Mucosa of descending colon (tissue), 3 donors: ENCODE data around the gene OBSCN. TPM values are rescaled to one million over a fixed set of nuclear protein-coding genes. Genes with fewer than 3 reads are reported as not detected.

Experiments used
- ATAC-seq: fragments of 200-7000 bp; cut with Tn5 transposase; one replicate; pipeline ENCODE4 v1.9.1; 2020; ENCODE audit warnings: mild to moderate bottlenecking, moderate library complexity
- DNase-seq, 3 donors: peaks; one replicate each; pipeline ENCODE4 v3.0.0-alpha.2; 2020
- H3K36me3 ChIP-seq: fragments of 200-600 bp; one replicate; pipeline ENCODE4 v1.8.0; 2021; ENCODE audit warnings: low read depth, mild to moderate bottlenecking
- H3K4me1 ChIP-seq: fragments of 200-600 bp; one replicate; pipeline ENCODE4 v1.8.0; 2021; ENCODE audit warnings: low read depth, mild to moderate bottlenecking
- H3K4me3 ChIP-seq: fragments of 200-600 bp; one replicate; pipeline ENCODE4 v1.8.0; 2021; ENCODE audit warnings: mild to moderate bottlenecking
- H3K9me3 ChIP-seq: fragments of 200-600 bp; one replicate; pipeline ENCODE4 v1.8.0; 2021; ENCODE audit warnings: mild to moderate bottlenecking
- intact Hi-C, 2 donors: fragments of 100-400 bp; cut with DNase I in 1 of 2; cut with micrococcal nuclease in 1 of 2; formaldehyde crosslinking; loops; one replicate each; pipeline versions ENCODE4 v1.11.0 to v1.11.1; 2022; cut with DNase I, micrococcal nuclease
- total RNA-seq, 3 donors: library from RNA; stranded (reverse); fragmentation: NEBNext Ultra II Directional in 2 of 3; extraction: Animal tissue kit (Norgen Biotek cat#: 25700) in 2 of 3; gene quantifications; one replicate each; pipeline versions ENCODE4 v1.2.1 to v1.2.4, GENCODE V29; 2021 to 2023
- TF ChIP-seq, protein P1 (sequence below): fragments of 200-600 bp; IDR thresholded peaks from one replicate; pipeline ENCODE4 v1.8.0; 2022; ENCODE audit warnings: antibody characterized with exemption, mild to moderate bottlenecking
- donor health status: DM: no; HTN: no; CAD: no; lungs with moderate emphysema.
- donor health status: DM: no; HTN: no; CAD: no.
- donor health status: DM: no; HTN: yes; CAD: no.

Gene OBSCN
- total RNA-seq, 3 donors from 2014 or later: 4.2 to 30.9 (median 7.5) TPM

DNA sequence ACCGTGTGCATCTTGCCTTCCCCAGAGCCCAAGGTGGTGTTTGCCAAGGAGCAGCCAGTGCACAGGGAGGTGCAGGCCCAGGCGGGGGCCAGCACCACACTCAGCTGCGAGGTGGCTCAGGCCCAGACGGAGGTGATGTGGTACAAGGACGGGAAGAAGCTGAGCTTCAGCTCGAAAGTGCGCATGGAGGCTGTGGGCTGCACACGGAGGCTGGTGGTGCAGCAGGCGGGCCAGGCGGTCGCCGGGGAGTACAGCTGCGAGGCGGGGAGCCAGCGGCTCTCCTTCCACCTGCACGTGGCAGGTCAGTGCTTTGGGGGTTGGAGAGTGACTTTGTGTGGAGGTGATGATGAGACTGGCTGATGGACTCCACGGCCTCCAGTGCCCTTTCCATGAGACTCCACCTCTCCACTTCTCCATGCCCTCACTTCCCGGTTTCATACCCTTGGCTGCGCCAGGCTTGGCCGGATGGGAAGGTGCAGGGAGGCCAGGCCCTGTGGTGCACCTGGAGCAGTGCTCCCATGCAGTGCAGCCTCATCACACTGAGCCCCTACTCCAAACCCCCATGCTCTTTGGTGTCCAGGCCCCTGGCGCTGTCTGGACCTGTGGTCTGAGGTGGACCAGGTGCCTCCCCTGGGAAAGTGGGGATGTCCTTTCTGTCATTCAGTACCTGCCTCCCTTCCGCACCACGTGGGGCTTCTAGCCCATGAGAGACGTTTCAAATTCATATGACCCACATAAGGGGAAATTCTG is 49.0 kb downstream of the OBSCN start:
- intact Hi-C loops: no loop called here
- TF ChIP-seq, protein P1, sequence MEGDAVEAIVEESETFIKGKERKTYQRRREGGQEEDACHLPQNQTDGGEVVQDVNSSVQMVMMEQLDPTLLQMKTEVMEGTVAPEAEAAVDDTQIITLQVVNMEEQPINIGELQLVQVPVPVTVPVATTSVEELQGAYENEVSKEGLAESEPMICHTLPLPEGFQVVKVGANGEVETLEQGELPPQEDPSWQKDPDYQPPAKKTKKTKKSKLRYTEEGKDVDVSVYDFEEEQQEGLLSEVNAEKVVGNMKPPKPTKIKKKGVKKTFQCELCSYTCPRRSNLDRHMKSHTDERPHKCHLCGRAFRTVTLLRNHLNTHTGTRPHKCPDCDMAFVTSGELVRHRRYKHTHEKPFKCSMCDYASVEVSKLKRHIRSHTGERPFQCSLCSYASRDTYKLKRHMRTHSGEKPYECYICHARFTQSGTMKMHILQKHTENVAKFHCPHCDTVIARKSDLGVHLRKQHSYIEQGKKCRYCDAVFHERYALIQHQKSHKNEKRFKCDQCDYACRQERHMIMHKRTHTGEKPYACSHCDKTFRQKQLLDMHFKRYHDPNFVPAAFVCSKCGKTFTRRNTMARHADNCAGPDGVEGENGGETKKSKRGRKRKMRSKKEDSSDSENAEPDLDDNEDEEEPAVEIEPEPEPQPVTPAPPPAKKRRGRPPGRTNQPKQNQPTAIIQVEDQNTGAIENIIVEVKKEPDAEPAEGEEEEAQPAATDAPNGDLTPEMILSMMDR: no peak

DNA sequence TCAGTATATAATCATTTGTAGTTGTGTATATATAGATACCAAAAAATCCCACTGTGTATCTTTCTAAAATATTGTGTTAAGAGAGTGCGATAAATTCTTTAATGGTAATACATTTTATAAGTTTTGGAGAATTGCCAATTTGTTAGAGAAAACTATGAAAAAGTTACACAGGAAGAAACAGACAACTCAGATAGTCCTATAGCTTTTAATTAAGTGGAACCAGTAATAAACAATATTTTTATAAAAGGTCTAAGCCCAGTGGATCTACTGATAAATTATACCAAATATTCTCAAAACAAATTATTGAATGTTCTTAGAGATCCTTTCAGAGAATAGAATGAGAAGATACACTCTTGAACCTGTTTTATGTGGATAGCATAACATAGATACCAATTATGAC is 50.6 kb downstream of the OBSCN start:
- peaks cover 5% of the 10 kb centered on the region for H3K9me3 ChIP-seq
- TF ChIP-seq, protein P1: no peak
- H3K4me1 ChIP-seq: no peaks in the 10 kb centered on the region
- no peak overlapping the region for H3K4me3 ChIP-seq
- intact Hi-C loops: no loop called here
- ATAC-seq (no peak), DNase-seq (no peak)
- no peaks in the 10 kb centered on the region for H3K36me3 ChIP-seq

More for the DNA sequence above, 49.0 kb downstream of the OBSCN start:
- no peak for ATAC-seq
- H3K9me3 ChIP-seq: peaks cover 5% of the 10 kb centered on the region
- no peak overlapping the region for H3K4me3 ChIP-seq
- H3K36me3 ChIP-seq: no peaks in the 10 kb centered on the region
- DNase-seq: no peak
- no peaks in the 10 kb centered on the region for H3K4me1 ChIP-seq

DNA sequence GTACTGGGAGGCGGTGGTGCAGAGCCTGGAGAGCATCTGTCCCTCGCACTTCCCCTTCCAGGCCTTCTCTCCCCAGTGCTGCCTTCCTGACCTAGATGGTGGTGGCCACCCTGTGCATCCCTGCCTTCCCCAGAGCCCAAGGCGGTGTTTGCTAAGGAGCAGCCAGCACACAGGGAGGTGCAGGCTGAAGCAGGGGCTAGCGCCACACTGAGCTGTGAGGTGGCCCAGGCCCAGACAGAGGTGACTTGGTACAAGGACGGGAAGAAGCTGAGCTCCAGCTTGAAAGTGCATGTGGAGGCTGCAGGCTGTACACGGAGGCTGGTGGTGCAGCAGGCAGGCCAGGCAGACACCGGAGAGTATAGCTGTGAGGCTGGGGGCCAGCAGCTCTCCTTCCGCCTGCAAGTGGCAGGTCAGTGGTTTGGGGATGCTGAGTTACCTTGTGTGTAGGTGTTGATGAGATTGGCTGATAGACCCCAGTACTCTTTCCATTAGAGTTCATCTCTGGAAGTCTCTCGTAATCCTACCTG is 51.6 kb downstream of the OBSCN start:
- intact Hi-C loops: no loop called here
- Histone ChIP-seq H3K9me3 (peaks cover 5% of the 10 kb centered on the region), H3K36me3 (no peaks in the 10 kb centered on the region), H3K4me1 (no peaks in the 10 kb centered on the region), H3K4me3 (no peak overlapping the region)
- TF ChIP-seq, protein P1: no peak
- no peak for DNase-seq
- no peak for ATAC-seq

DNA sequence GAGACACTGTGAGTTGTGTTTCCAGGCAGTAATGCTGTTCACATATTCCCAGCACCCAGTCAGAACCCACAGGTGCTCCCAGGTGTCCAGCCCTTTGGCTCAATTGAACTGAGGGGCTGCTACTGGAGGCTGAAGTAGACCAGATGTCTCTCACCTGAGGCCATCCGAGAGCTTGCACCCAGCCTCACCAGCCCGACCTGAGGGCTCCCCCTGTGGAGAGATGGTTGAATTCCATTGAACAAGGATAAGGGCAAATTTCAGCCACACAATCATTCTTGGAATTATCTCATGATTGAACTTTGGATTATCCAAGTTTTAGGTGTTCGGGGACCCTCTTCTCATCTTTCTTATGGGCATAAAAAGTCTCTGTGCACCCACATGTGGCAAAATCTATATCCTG is 52.1 kb downstream of the OBSCN start:
- ATAC-seq (no peak), DNase-seq (no peak)
- TF ChIP-seq, protein P1: no peak
- intact Hi-C loops: no loop called here
- Histone ChIP-seq H3K9me3 (peaks cover 5% of the 10 kb centered on the region), H3K36me3 (no peaks in the 10 kb centered on the region), H3K4me3 (no peak overlapping the region), H3K4me1 (no peaks in the 10 kb centered on the region)

DNA sequence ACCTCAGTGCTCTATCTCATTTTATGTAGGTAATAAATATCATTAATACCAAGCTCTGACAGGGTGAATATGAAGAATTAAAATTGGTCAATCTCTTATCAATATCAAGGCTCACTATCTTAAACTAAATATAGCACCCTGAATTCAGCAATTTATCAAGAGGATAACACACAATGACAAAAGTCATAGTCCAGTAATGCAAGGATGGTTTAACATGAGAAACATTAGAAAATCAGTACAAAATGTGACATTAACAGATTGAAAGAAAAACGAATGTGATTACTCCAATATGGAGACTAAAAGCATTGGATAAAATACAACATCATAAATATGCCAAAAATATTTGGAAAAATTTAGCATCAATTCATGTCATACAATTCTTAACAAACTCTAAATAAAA is 53.9 kb downstream of the OBSCN start:
- DNase-seq: no peak
- ATAC-seq: no peak
- Histone ChIP-seq H3K36me3 (no peaks in the 10 kb centered on the region), H3K9me3 (peaks cover 5% of the 10 kb centered on the region), H3K4me1 (no peaks in the 10 kb centered on the region), H3K4me3 (no peak overlapping the region)
- intact Hi-C loops: no loop called here
- TF ChIP-seq, protein P1: no peak
